Right cardiac atrium (tissue), 5 donors: ENCODE measurements around the gene UBE4B. TPM values are rescaled to one million over a fixed set of nuclear protein-coding genes. Genes with fewer than 3 reads are reported as not detected.
A peak's percentile ranks its signal among the peaks of the same experiment; 100 is the strongest.

Experiments used
- ATAC-seq, 2 donors: fragments of 200-7000 bp; cut with Tn5 transposase; one replicate each; pipeline versions ENCODE4 v1.8.0 to v1.9.1; 2020; ENCODE audit warnings: moderate library complexity in 2 of 2, mild to moderate bottlenecking in 1 of 2
- DNase-seq, 3 donors: peaks; one replicate each; pipeline ENCODE4 v3.0.0-alpha.2; 2020
- H3K27ac ChIP-seq: one replicate; pipeline ENCODE4 v1.5.1; 2013; ENCODE audit warnings: mild to moderate bottlenecking, low read length, control low read depth, moderate library complexity
- H3K27me3 ChIP-seq: one replicate; pipeline ENCODE4 v1.6.1; 2013; ENCODE audit not compliant: control insufficient read depth, insufficient read depth
- H3K4me1 ChIP-seq: one replicate; pipeline ENCODE4 v1.6.1; 2013; ENCODE audit warnings: low read length; ENCODE audit not compliant: control insufficient read depth, insufficient read depth
- H3K4me3 ChIP-seq: one replicate; pipeline ENCODE4 v1.5.1; 2013; ENCODE audit warnings: low read length, control low read depth
- H3K9me3 ChIP-seq: one replicate; pipeline ENCODE4 v1.6.1; 2013; ENCODE audit warnings: low read length; ENCODE audit not compliant: control insufficient read depth
- WGBS: extraction: QIAGEN DNeasy Blood & Tissue Kit; methylation state at CpG from one replicate; pipeline ENCODE4 v1.1.7; 2013; 5-methylcytosine and 5-hydroxymethylcytosine counted together
- intact Hi-C, 4 donors: fragments of 100-400 bp; cut with DNase I; formaldehyde crosslinking; loops; one replicate each; pipeline versions ENCODE4 v1.11.0 to v1.14.0; 2022 to 2023
- polyA plus RNA-seq: library from polyadenylated mRNA; stranded (reverse); fragments of 200-250 nt; gene quantifications from one replicate; pipeline ENCODE4 v1.2.3, GENCODE V29; 2013
- total RNA-seq, 4 donors: library from RNA; stranded (reverse); fragmentation: NEBNext Ultra II Directional; extraction: Animal tissue kit (Norgen Biotek cat#: 25700); gene quantifications; one replicate each; pipeline ENCODE4 v1.2.1, GENCODE V29; 2021
- donor health status: healthy with polysubstance abuse.
- donor health status: DM: no; HTN: yes; CAD: no.
- donor health status: DM: no; HTN: no; CAD: no.
- donor health status: DM: no; HTN: yes; CAD: no; lungs with severe emphysema.
- donor health status: DM: yes; HTN: yes; CAD: no.

UBE4B gene
- total and polyA plus RNA-seq, 5 donors: 24.1 to 90.5 (median 62.8) TPM

- 60% methylated on average over 5 of the region's 5 CpGs for WGBS
- DNase-seq: no peak
- intact Hi-C loops: no loop called here
- Histone ChIP-seq H3K4me3 (no peak overlapping the region), H3K27ac (no peak overlapping the region), H3K27me3 (no peaks in the 10 kb centered on the region), H3K4me1 (peaks cover 2% of the 10 kb centered on the region), H3K9me3 (no peaks in the 10 kb centered on the region)
- peak; percentile 53 to 68 for ATAC-seq
Observed at GRCh38 chr1:10074059-10074851, 41.5 kb downstream of the UBE4B start.

- Histone ChIP-seq H3K27ac (no peak overlapping the region), H3K9me3 (no peaks in the 10 kb centered on the region), H3K4me3 (no peak overlapping the region), H3K27me3 (no peaks in the 10 kb centered on the region), H3K4me1 (peaks cover 2% of the 10 kb centered on the region)
- 66% methylated on average over 5 of the region's 5 CpGs for WGBS
- ATAC-seq (no peak), DNase-seq (no peak)
- intact Hi-C loops: no loop called here
Observed at GRCh38 chr1:10074852-10075730, 42.3 kb downstream of the UBE4B start.

GRCh38 chr1:10075732-10076131 lies 43.0 kb downstream of the UBE4B start:
- no peak overlapping the region for H3K27ac ChIP-seq
- no peaks in the 10 kb centered on the region for H3K9me3 ChIP-seq
- ATAC-seq (no peak), DNase-seq (no peak)
- H3K4me3 ChIP-seq: no peak overlapping the region
- intact Hi-C loops: no loop called here
- 96% methylated on average over 9 of the region's 9 CpGs for WGBS
- peaks cover 2% of the 10 kb centered on the region for H3K4me1 ChIP-seq
- H3K27me3 ChIP-seq: no peaks in the 10 kb centered on the region

GRCh38 chr1:10078494-10078893 lies 45.7 kb downstream of the UBE4B start:
- WGBS: 83% methylated on average over 4 of the region's 4 CpGs
- no peaks in the 10 kb centered on the region for H3K9me3 ChIP-seq
- H3K27me3 ChIP-seq: no peaks in the 10 kb centered on the region
- H3K27ac ChIP-seq: no peak overlapping the region
- intact Hi-C loops: no loop called here
- no peak for ATAC-seq
- DNase-seq: no peak
- H3K4me1 ChIP-seq: peaks cover 2% of the 10 kb centered on the region
- H3K4me3 ChIP-seq: no peak overlapping the region

- H3K9me3 ChIP-seq: no peaks in the 10 kb centered on the region
- H3K4me1 ChIP-seq: peaks cover 4% of the 10 kb centered on the region
- H3K4me3 ChIP-seq: no peak overlapping the region
- intact Hi-C loops: no loop called here
- no peak overlapping the region for H3K27ac ChIP-seq
- whole genome bisulfite sequencing: 98% methylated on average over 1 of the region's 1 CpG
- H3K27me3 ChIP-seq: no peaks in the 10 kb centered on the region
- DNase-seq (no peak), ATAC-seq (no peak)
Observed at GRCh38 chr1:10080523-10080922, 47.8 kb downstream of the UBE4B start.

DNA sequence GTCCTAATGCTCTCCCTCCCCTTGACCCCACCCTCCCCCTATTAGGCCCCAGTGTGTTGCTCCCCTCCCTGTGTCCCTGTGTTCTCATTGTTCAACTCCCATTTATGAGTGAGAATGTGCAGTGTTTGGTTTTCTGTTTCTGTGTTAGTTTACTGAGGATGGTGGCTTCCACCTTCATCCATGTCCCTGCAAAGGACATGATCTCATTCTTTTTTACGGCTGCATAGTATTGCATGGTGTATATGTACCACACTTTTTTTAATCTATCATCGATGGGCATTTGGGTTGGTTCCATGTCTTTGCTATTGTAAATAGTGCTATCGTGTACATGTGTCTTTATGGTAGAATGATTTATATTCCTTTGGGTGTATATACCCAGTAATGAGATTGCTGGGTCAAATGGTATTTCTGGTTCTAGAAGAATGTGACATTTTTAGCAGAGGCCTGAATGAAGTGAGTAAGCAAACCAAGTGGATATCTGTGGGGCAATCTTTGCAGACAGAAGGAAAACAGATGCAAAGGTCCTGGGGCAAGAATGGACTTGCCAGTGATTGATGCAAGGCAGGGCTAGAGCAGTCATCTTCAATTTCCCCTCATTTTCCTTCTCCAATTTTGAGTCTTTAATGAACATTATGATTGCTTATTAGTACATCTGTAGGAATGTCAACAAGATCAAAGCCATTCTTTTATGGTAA lies 50.2 kb downstream of the UBE4B start:
- intact Hi-C loops: no loop called here
- DNase-seq (no peak), ATAC-seq (no peak)
- peaks cover 4% of the 10 kb centered on the region for H3K4me1 ChIP-seq
- H3K9me3 ChIP-seq: no peaks in the 10 kb centered on the region
- H3K4me3 ChIP-seq: no peak overlapping the region
- WGBS: 96% methylated on average over 3 of the region's 3 CpGs
- no peaks in the 10 kb centered on the region for H3K27me3 ChIP-seq
- no peak overlapping the region for H3K27ac ChIP-seq

GRCh38 chr1:10084045-10084444 lies 51.3 kb downstream of the UBE4B start:
- 87% methylated on average over 3 of the region's 3 CpGs for WGBS
- Histone ChIP-seq H3K27me3 (no peaks in the 10 kb centered on the region), H3K4me1 (peaks cover 4% of the 10 kb centered on the region), H3K27ac (no peak overlapping the region), H3K9me3 (no peaks in the 10 kb centered on the region), H3K4me3 (no peak overlapping the region)
- ATAC-seq (no peak), DNase-seq (no peak)
- intact Hi-C loops: no loop called here

- H3K27ac ChIP-seq: peak overlapping the region; percentile 72
- DNase-seq (no peak), ATAC-seq (peak in 1 of 2 donors; percentile 23)
- peaks cover 4% of the 10 kb centered on the region for H3K4me1 ChIP-seq
- H3K27me3 ChIP-seq: no peaks in the 10 kb centered on the region
- WGBS: 57% methylated on average over 5 of the region's 5 CpGs
- intact Hi-C loops: no loop called here
- no peak overlapping the region for H3K4me3 ChIP-seq
- no peaks in the 10 kb centered on the region for H3K9me3 ChIP-seq
Observed at GRCh38 chr1:10085076-10085475, 52.3 kb downstream of the UBE4B start.

- intact Hi-C loops: no loop called here
- Histone ChIP-seq H3K27ac (no peak overlapping the region), H3K27me3 (no peaks in the 10 kb centered on the region), H3K4me1 (peaks cover 4% of the 10 kb centered on the region), H3K9me3 (no peaks in the 10 kb centered on the region), H3K4me3 (no peak overlapping the region)
- DNase-seq: no peak
- ATAC-seq: no peak
Observed at GRCh38 chr1:10087210-10087609, 54.5 kb downstream of the UBE4B start.

GRCh38 chr1:10101929-10102328 lies 69.2 kb downstream of the UBE4B start:
- ATAC-seq: no peak
- no peak overlapping the region for H3K4me3 ChIP-seq
- no peak for DNase-seq
- intact Hi-C loops: loop anchor here in 1 of 4 donors (10.0 kb wide), 1 partner anchor 67 kb away; the partner anchor contains the start of gene UBE4B
- no peak overlapping the region for H3K27ac ChIP-seq
- no peaks in the 10 kb centered on the region for H3K9me3 ChIP-seq
- H3K4me1 ChIP-seq: no peaks in the 10 kb centered on the region
- no peaks in the 10 kb centered on the region for H3K27me3 ChIP-seq

- H3K27ac ChIP-seq: no peak overlapping the region
- ATAC-seq (no peak), DNase-seq (no peak)
- H3K27me3 ChIP-seq: no peaks in the 10 kb centered on the region
- WGBS: 95% methylated on average over 5 of the region's 5 CpGs
- H3K4me1 ChIP-seq: no peaks in the 10 kb centered on the region
- no peak overlapping the region for H3K4me3 ChIP-seq
- intact Hi-C loops: loop anchor here in 1 of 4 donors (10.0 kb wide), 1 partner anchor 68 kb away; the partner anchor contains the start of gene UBE4B
- no peaks in the 10 kb centered on the region for H3K9me3 ChIP-seq
Observed at GRCh38 chr1:10103193-10103592, 70.4 kb downstream of the UBE4B start.
